A549 (cell line): ENCODE results near the gene LYST. TPM values are rescaled to one million over a fixed set of nuclear protein-coding genes. Genes with fewer than 3 reads are reported as not detected.

ENCODE experiments used
- ATAC-seq, 2 experiments: fragments of 200-7000 bp in 1 of 2; fragments of >200 bp in 1 of 2; cut with Nextera tagmentation in 1 of 2; cut with Tn5 transposase in 1 of 2; 3 replicates each; pipeline versions ENCODE4 v1.8.0 to v1.9.1; 2018 to 2020; ENCODE audit warnings: mild to moderate bottlenecking in 1 of 2, moderate library complexity in 1 of 2
- CTCF ChIA-PET: fragments of 300-600 bp; sonication (Branson Sonifier 250); formaldehyde crosslinking; extraction: SDS; loops from one replicate; lab custom pipeline; 2021; ENCODE audit warnings: antibody characterized with exemption, inconsistent platforms; lab: Yijun Ruan, JAX
- POLR2A ChIA-PET: fragments of 350-600 bp; formaldehyde crosslinking; extraction: SDS; loops from one replicate; lab custom pipeline; 2021; ENCODE audit warnings: antibody characterized with exemption, inconsistent platforms; lab: Yijun Ruan, JAX
- DNase-seq, 2 experiments: peaks; one replicate each; pipeline versions ENCODE4 v3.0.0 to v3.0.0-alpha.2; 2011 to 2016; ENCODE audit warnings: low read depth in 1 of 2, low spot score in 1 of 2
- FAIRE-seq: peaks from 2 replicates; lab custom pipeline; 2011; peaks lifted over from hg19 to GRCh38; lab: Jason Lieb, UNC
- H3K27ac ChIP-seq, 2 experiments: fragments of >200 bp; sonication (Bioruptor Twin); formaldehyde crosslinking; 3 replicates each; pipeline ENCODE4 v1.5.1; 2016 to 2017
- H3K4me1 ChIP-seq: fragments of >200 bp; sonication (Bioruptor Twin); formaldehyde crosslinking; 3 replicates; pipeline ENCODE4 v1.6.1; 2016
- H3K4me2 ChIP-seq: fragments of >200 bp; sonication (Bioruptor Twin); formaldehyde crosslinking; 3 replicates; pipeline ENCODE4 v1.6.1; 2016
- H3K4me3 ChIP-seq: fragments of >200 bp; sonication (Bioruptor Twin); formaldehyde crosslinking; 3 replicates; pipeline ENCODE4 v1.5.1; 2016
- H3K9me3 ChIP-seq: fragments of >200 bp; sonication (Bioruptor Twin); formaldehyde crosslinking; 3 replicates; pipeline ENCODE4 v1.6.1; 2016
- BCL3 ChIP-seq: fragments of >200 bp; sonication (Bioruptor Twin); formaldehyde crosslinking; IDR thresholded peaks from 3 replicates; pipeline ENCODE4 v1.6.1; 2016
- BHLHE40 ChIP-seq: IDR thresholded peaks from 2 replicates; pipeline ENCODE4 v1.6.1; 2012; ENCODE audit warnings: low read depth, low read length, inconsistent platforms
- CBX8 ChIP-seq: fragments of 200-600 bp; sonication (generic); IDR thresholded peaks from 2 replicates; pipeline ENCODE4 v1.6.1; 2016
- CEBPB ChIP-seq, 2 experiments: fragments of >200 bp in 1 of 2; sonication (Bioruptor Twin) in 1 of 2; formaldehyde crosslinking in 1 of 2; IDR thresholded peaks; 2 replicates each; pipeline ENCODE4 v1.6.1; 2012 to 2016
- EP300 ChIP-seq, 2 experiments: fragments of >200 bp; sonication (Bioruptor Twin); formaldehyde crosslinking; IDR thresholded peaks; 2 replicates in 1 of 2; 3 replicates in 1 of 2; pipeline ENCODE4 v1.6.1; 2016 to 2017
- FOXS1 ChIP-seq: fragments of 250-450 bp; sonication (Bioruptor Pico); IDR thresholded peaks from 2 replicates; pipeline ENCODE4 v1.5.0; 2020; ENCODE audit warnings: mild to moderate bottlenecking, moderate library complexity
- GATA3 ChIP-seq: IDR thresholded peaks from 2 replicates; pipeline ENCODE4 v1.6.1; 2012; ENCODE audit warnings: borderline replicate concordance
- HEYL ChIP-seq: fragments of 250-450 bp; sonication (Bioruptor Pico); IDR thresholded peaks from 2 replicates; pipeline ENCODE4 v1.8.0; 2021; ENCODE audit warnings: mild to moderate bottlenecking, moderate library complexity
- HMGXB4 ChIP-seq: fragments of 250-450 bp; sonication (Bioruptor Pico); IDR thresholded peaks from 2 replicates; pipeline ENCODE4 v1.5.0; 2021; ENCODE audit warnings: mild to moderate bottlenecking, moderate library complexity, borderline replicate concordance
- HOXB5 ChIP-seq: fragments of 250-450 bp; sonication (Bioruptor Pico); IDR thresholded peaks from 2 replicates; pipeline ENCODE4 v1.5.0; 2020; ENCODE audit warnings: mild to moderate bottlenecking, moderate library complexity
- KDM5A ChIP-seq: fragments of 200-600 bp; sonication (generic); IDR thresholded peaks from 2 replicates; pipeline ENCODE4 v1.6.1; 2016; ENCODE audit warnings: antibody characterized with exemption, mild to moderate bottlenecking
- MAFK ChIP-seq: fragments of 450-650 bp; IDR thresholded peaks from 2 replicates; pipeline ENCODE4 v1.6.1; 2014; ENCODE audit not compliant: partially characterized antibody
- MAX ChIP-seq: IDR thresholded peaks from 2 replicates; pipeline ENCODE4 v1.6.1; 2012
- NFE2L2 ChIP-seq: fragments of 150-350 bp; conservative IDR thresholded peaks from 2 replicates; pipeline ENCODE4 v1.6.1; 2014; ENCODE audit warnings: low read length
- NR3C1 ChIP-seq: fragments of >200 bp; sonication (Bioruptor Twin); formaldehyde crosslinking; IDR thresholded peaks from 3 replicates; pipeline ENCODE4 v1.6.1; 2017
- PBX3 ChIP-seq: IDR thresholded peaks from 2 replicates; pipeline ENCODE4 v1.6.1; 2012
- RAD21 ChIP-seq, 2 experiments: fragments of >200 bp in 1 of 2; sonication (Bioruptor Twin) in 1 of 2; formaldehyde crosslinking in 1 of 2; IDR thresholded peaks in 1 of 2; conservative IDR thresholded peaks in 1 of 2; 2 replicates in 1 of 2; 3 replicates in 1 of 2; pipeline ENCODE4 v1.6.1; 2012 to 2018; ENCODE audit warnings: inconsistent platforms in 1 of 2
- RARB ChIP-seq: fragments of 250-450 bp; sonication (Bioruptor Pico); IDR thresholded peaks from 2 replicates; pipeline ENCODE4 v1.8.0; 2021; ENCODE audit warnings: mild to moderate bottlenecking, moderate library complexity
- RCOR1 ChIP-seq: fragments of 150-350 bp; IDR thresholded peaks from 2 replicates; pipeline ENCODE4 v1.6.1; 2014; ENCODE audit warnings: antibody characterized with exemption, low read length, low read depth
- REST ChIP-seq: fragments of 200-600 bp; sonication (generic); IDR thresholded peaks from 2 replicates; pipeline ENCODE4 v1.6.1; 2016; ENCODE audit warnings: antibody characterized with exemption, mild to moderate bottlenecking, moderate library complexity
- RFX5 ChIP-seq: fragments of 450-650 bp; IDR thresholded peaks from 2 replicates; pipeline ENCODE4 v1.7.1; 2014; ENCODE audit warnings: antibody characterized with exemption, mild to moderate bottlenecking, moderate library complexity
- ZNF302 ChIP-seq: fragments of 250-450 bp; sonication (Bioruptor Pico); IDR thresholded peaks from 2 replicates; pipeline ENCODE4 v1.9.0; 2021; ENCODE audit warnings: inconsistent platforms, mild to moderate bottlenecking, moderate library complexity
- WGBS: methylation state at CpG from one replicate; pipeline ENCODE4 v1.1.6; 2017; ENCODE audit errors: missing lambda C conversion rate; 5-methylcytosine and 5-hydroxymethylcytosine counted together
- polyA plus RNA-seq, 4 experiments: library from polyadenylated mRNA; depleted of rRNA in 3 of 4; stranded (reverse); fragments of >200 nt; fragmentation: RNase III in 1 of 4; extraction: RNeasy Plus Mini Kit Qiagen cat#74134 plus additional on column Dnase treatment in 1 of 4; gene quantifications; 2 replicates in 3 of 4; 3 replicates in 1 of 4; pipeline ENCODE4 v1.2.3, GENCODE V29; 2011 to 2017

LYST gene
- polyA plus RNA-seq, 2 of the 4 experiments (the other 2 are of a cell fraction): 2.5 to 9.4 TPM

- ChIA-PET POLR2A (no interaction called here), CTCF (interaction anchor here (3.6 kb wide), 1 partner anchor 148 kb away, joined by 16 read pairs; no protein-coding TSS in a partner anchor)
- TF ChIP-seq FOXS1 (CRISPR knock-in tag): no peak
- no peak for TF ChIP-seq CBX8
- TF ChIP-seq BHLHE40: no peak
- TF ChIP-seq RAD21 (conservative IDR thresholded peaks at IDR 0.05 in 1 of 2, IDR thresholded peaks at IDR 0.05 in 1 of 2): no peak
- TF ChIP-seq KDM5A: no peak
- no peak for TF ChIP-seq ZNF302 (CRISPR knock-in tag)
- no peak for TF ChIP-seq NFE2L2
- TF ChIP-seq RFX5: no peak
- TF ChIP-seq RARB (CRISPR knock-in tag): no peak
- TF ChIP-seq NR3C1: no peak
- TF ChIP-seq HOXB5: no peak
- TF ChIP-seq EP300 (IDR thresholded peaks at IDR 0.05): no peak
- TF ChIP-seq RCOR1: no peak
- no peak for TF ChIP-seq BCL3
- no peak for TF ChIP-seq PBX3
- no peak for TF ChIP-seq HMGXB4 (CRISPR knock-in tag)
- no peak for TF ChIP-seq CEBPB (IDR thresholded peaks at IDR 0.05)
- TF ChIP-seq MAX: no peak
- TF ChIP-seq GATA3: no peak
- TF ChIP-seq HEYL (CRISPR knock-in tag): no peak
- no peak for DNase-seq
- no peak overlapping the region for H3K4me3 ChIP-seq
- no peaks in the 10 kb centered on the region for H3K9me3 ChIP-seq
- ATAC-seq: no peak
- H3K27ac ChIP-seq: no peak overlapping the region
- no peak for FAIRE-seq
- H3K4me2 ChIP-seq: no peak overlapping the region
- 81% methylated on average over 5 of the region's 5 CpGs for WGBS
- H3K4me1 ChIP-seq: peaks cover 5% of the 10 kb centered on the region; the same call in 1 of the 3 replicates
Observed at GRCh38 chr1:235823684-235824083, 43.0 kb downstream of the LYST start.

GRCh38 chr1:235822685-235823084 is 44.0 kb downstream of the LYST start:
- no peak for ATAC-seq

More at GRCh38 chr1:235822685-235823084, 44.0 kb downstream of the LYST start:
- Histone ChIP-seq H3K27ac (no peak overlapping the region), H3K9me3 (no peaks in the 10 kb centered on the region), H3K4me3 (no peak overlapping the region), H3K4me2 (no peak overlapping the region), H3K4me1 (peaks cover 5% of the 10 kb centered on the region; the same call in 1 of the 3 replicates)
- ChIA-PET CTCF (interaction anchor here (0.7 to 3.6 kb wide), 4 partner anchors 10 to 149 kb away, joined by 3 to 16 read pairs (median 3); no protein-coding TSS in a partner anchor), POLR2A (no interaction called here)
- FAIRE-seq: no peak
- no peak for DNase-seq
- no peak for TF ChIP-seq REST
- TF ChIP-seq MAFK: peak; percentile 59
